GM12864 (cell line): ENCODE data around the gene NF1.
"Not testable (repeated sequence)": the region's sequence is repeated elsewhere in the genome, so short reads cannot be mapped to it uniquely, and the experiment has no call there.

ENCODE experiments used
- DNase-seq: peaks from one replicate; pipeline ENCODE4 v3.0.0-alpha.2; 2011; ENCODE audit warnings: low read depth
- H3K4me3 ChIP-seq: 2 replicates; pipeline ENCODE4 v1.5.1; 2011; ENCODE audit warnings: mild to moderate bottlenecking, low read depth, low read length, control low read depth
- CTCF ChIP-seq: IDR thresholded peaks from 2 replicates; pipeline ENCODE4 v1.5.1; 2011; ENCODE audit warnings: low read depth, mild to moderate bottlenecking, moderate library complexity, low read length, control low read depth, inconsistent platforms; ENCODE audit errors: missing control alignments

NF1 gene

GRCh38 chr17:31321966-31322365 is 227.2 kb downstream of the NF1 start:
- no peak for TF ChIP-seq CTCF
- no peak overlapping the region; the same call in 1 of the 2 replicates for H3K4me3 ChIP-seq
- DNase-seq: no peak

GRCh38 chr17:31323551-31323950 is 228.8 kb downstream of the NF1 start:
- H3K4me3 ChIP-seq: no peak overlapping the region
- TF ChIP-seq CTCF: no peak

GRCh38 chr17:31327534-31328159 is 232.9 kb downstream of the NF1 start:
- no peak for DNase-seq
- TF ChIP-seq CTCF: no peak
- H3K4me3 ChIP-seq: no peak overlapping the region

More at GRCh38 chr17:31323551-31323950, 228.8 kb downstream of the NF1 start:
- DNase-seq: no peak

- no peak for TF ChIP-seq CTCF
- no peak overlapping the region for H3K4me3 ChIP-seq
- DNase-seq: no peak
These were observed 233.4 kb downstream of the NF1 start for GRCh38 chr17:31328160-31328535.

- no peak for DNase-seq
- TF ChIP-seq CTCF: no peak
- H3K4me3 ChIP-seq: no peak overlapping the region
These were observed 234.4 kb downstream of the NF1 start for GRCh38 chr17:31329221-31329620.

- no peak for TF ChIP-seq CTCF
- H3K4me3 ChIP-seq: no peak overlapping the region
- DNase-seq: no peak
These were observed 245.3 kb downstream of the NF1 start for GRCh38 chr17:31339906-31340661.

GRCh38 chr17:31345191-31345747 is 250.5 kb downstream of the NF1 start:
- not testable (repeated sequence) for DNase-seq, H3K4me3 ChIP-seq
